ENCODE measurements around the gene WEE2.

DNA sequence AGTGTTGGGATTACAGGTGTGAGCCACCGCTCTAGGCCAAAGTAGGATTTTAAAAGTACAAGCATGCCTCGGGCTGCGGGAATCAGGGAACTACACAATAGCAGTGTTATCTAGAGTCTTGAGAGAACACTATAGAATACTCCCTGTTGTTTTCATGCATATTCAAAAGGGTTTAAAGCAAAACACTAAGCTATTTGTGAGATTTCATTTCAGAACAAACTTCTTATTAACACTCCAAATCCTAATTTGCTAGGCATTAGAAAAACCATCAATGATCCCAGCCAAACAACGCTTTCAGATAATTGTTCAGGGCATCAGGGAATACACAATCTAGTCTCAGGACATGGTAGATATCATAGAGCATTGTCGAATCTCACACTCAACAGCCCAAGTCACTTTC is 20.1 kb upstream of the WEE2 start:
- TF ChIP-seq, protein P1, sequence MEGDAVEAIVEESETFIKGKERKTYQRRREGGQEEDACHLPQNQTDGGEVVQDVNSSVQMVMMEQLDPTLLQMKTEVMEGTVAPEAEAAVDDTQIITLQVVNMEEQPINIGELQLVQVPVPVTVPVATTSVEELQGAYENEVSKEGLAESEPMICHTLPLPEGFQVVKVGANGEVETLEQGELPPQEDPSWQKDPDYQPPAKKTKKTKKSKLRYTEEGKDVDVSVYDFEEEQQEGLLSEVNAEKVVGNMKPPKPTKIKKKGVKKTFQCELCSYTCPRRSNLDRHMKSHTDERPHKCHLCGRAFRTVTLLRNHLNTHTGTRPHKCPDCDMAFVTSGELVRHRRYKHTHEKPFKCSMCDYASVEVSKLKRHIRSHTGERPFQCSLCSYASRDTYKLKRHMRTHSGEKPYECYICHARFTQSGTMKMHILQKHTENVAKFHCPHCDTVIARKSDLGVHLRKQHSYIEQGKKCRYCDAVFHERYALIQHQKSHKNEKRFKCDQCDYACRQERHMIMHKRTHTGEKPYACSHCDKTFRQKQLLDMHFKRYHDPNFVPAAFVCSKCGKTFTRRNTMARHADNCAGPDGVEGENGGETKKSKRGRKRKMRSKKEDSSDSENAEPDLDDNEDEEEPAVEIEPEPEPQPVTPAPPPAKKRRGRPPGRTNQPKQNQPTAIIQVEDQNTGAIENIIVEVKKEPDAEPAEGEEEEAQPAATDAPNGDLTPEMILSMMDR (IDR thresholded peaks at IDR 0.05): no peak
- no peak for TF ChIP-seq POLR2AphosphoS5 (IDR thresholded peaks at IDR 0.05)

All from upper lobe of left lung (tissue), 4 donors.